HL-60/S4 (cell line): Measurements from ENCODE around the gene TRMT6.

Experiments used
- in situ Hi-C: fragments of 300-500 bp; cut with MboI; formaldehyde crosslinking; loops from 2 replicates; pipeline ENCODE4 v1.14.3; 2022; ENCODE audit warnings: low sequenced_read_pairs

The TRMT6 gene

DNA sequence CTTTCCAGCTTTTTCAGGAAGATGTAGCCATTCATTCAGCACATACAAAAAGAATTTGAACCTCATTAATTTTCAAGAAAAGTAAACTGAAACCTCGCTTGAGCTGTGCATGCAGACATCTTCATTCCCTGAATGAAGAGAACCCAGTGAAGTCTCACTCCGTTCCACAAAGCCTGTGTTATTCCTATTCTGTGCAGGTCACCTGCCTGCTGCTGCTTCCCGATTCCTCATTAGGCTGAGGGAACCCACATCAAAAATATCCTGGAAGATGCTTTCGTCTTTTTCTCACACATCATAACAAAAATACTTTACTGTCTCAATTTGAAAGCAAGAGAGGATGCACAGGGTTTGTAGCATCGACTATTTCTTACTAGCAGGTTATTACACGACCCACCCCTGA, 40.1 kb downstream of the TRMT6 start:
- in situ Hi-C loops: no loop called here

GRCh38 chr20:5908981-5909380, 41.4 kb downstream of the TRMT6 start:
- in situ Hi-C loops: no loop called here

GRCh38 chr20:5900908-5901307, 49.4 kb downstream of the TRMT6 start:
- in situ Hi-C loops: no loop called here

DNA sequence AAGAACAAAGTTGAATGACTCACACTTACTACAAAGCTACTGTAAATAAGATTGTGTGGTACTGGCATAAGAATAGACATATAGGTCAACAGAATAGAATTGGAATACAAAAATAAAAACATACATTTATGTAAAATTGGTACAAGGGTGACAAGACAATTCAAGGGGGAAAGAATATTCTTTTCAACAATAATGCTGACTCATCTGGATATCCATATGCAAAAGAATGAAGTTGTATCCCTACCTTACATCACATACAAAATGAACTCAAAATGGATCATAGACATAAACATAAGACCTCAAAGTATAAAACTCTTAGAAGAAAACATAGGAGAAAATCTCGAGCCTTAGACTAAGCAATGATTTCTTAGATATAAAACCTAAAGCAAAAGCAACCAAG, 50.9 kb downstream of the TRMT6 start:
- in situ Hi-C loops: no loop called here

- in situ Hi-C loops: no loop called here
These were observed 54.7 kb downstream of the TRMT6 start for GRCh38 chr20:5895626-5896025.

- in situ Hi-C loops: no loop called here
These were observed 56.7 kb downstream of the TRMT6 start for GRCh38 chr20:5893621-5894020.

GRCh38 chr20:5893052-5893451, 57.3 kb downstream of the TRMT6 start:
- in situ Hi-C loops: no loop called here

GRCh38 chr20:5890773-5891441, 59.4 kb downstream of the TRMT6 start:
- in situ Hi-C loops: no loop called here

DNA sequence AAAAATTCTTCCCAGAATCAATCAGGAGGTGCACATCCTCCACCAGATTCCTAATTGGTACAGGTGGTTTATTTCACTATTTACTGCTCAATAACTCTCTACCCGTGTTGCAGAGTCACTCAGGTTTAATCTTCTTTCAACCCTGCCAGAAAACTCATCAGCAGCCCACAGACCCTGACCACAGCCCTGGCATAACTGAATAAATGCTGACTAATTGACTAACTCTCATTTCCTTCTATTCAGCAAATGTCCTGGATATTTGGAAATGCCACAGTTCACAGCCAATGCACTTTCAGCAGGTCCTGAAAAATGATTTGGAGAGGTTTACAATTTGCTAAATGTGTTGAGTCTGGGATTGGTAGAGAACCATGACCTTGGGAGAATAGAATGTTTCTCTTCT, 62.3 kb downstream of the TRMT6 start:
- in situ Hi-C loops: no loop called here

DNA sequence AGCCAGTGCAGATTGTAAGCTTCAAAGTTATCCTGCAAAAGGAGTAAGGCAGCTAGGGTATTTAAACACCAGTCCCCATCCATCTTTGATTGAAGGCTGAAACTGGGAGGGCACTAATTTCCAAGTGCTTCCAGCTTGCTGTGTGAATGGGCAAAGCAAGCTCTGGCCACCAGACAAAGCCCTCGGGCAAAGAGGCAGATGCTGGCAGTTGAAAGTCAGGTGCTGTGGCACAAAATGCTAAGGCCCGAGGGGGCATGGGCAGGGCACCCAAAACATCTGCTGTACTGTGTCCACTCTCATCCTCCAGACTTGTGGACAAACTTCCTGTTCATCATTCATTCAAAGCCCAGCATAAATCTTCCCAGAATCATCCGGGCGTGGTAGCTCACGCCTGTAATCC, 62.9 kb downstream of the TRMT6 start:
- in situ Hi-C loops: no loop called here
